ENCODE results near the gene TMED1.

DNA sequence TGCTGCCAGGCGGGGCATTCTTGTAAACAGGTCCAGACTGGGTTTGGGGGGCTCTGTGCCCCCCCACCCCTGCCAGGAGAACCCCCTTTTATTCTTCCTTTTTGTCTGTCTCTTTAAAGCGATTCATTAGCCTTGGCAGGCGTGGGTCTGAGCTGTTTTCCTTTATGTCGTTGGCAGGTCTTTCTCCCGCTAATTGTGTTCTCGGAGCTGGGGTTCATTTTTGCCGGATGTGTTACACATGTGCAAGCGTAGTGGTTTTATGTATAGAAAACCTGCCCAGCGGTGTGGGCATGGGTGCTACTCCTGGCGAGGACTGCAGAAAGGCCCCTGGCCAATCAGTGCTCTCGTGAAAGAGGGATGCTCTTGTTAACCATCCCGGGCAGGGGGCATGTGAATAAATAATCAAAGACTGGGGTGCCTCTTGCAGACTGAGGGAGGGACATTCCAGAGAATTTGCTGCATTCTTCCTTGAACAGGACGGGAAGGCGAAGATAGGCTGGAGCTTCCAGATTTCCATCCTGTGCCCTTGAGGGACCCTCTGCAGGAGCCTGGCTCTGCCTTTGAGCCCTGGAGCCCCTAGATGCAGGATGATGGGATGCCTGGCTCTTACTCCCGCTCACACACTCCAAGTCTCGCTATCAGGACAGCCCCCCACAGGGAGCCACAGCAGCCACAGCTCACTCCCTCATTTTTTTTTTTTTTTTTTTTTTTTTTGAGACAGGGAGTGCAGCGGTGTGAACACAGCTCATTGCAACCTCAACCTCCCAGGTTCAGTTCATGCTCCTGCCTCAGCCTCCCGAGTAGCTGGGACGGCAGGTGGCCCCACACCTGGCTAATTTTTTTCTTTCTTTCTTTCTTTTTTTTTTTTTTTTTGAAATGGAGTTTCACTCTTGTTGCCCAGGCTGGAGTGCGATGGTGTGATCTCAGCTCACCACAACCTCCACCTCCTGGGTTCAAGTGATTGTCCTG, 49.5 kb upstream of the TMED1 start:
- TF ChIP-seq CTCF (IDR thresholded peaks at IDR 0.05) (no peak), POLR2A (IDR thresholded peaks at IDR 0.05) (no peak)

All from vagina (tissue), 2 donors.